ENCODE data around the gene EVC2. TPM values are rescaled to one million over a fixed set of nuclear protein-coding genes. Genes with fewer than 3 reads are reported as not detected.

Gene EVC2
- polyA plus RNA-seq, 6 donors from 2014 or later = 0.05 to 0.29 (median 0.13) TPM; not detected in 2

DNA sequence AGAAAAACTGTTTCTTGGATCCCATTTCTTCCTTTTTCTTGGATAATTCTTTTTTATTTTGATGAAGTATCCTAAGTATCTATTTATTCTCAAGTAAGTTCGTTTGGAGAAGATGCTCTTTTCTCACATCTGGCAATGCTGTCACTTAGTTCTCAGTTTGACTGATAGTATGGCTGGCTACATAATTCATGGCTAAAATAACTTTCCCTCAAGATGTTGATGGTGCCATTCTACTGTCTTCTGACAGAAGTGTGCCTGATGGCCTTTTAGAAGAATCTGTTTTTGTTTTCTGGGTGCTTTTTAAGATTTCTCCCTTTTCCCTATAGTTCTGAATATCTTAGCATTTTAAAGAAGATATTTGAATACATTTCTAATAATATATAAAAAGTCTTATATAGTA is 41.6 kb downstream of the EVC2 start:
- Mint-ChIP-seq H3K27ac (no peak overlapping the region), H3K27me3 (no peaks in the 10 kb centered on the region), H3K4me1 (no peaks in the 10 kb centered on the region), H3K36me3 (no peaks in the 10 kb centered on the region), H3K4me3 (no peak overlapping the region), H3K9me3 (peaks cover 8 to 26% (median 17%) of the 10 kb centered on the region in 7 donors)
- DNase-seq = no peak
- ATAC-seq (ENCODE audit: low read depth in 2 of 2) = no peak

DNA sequence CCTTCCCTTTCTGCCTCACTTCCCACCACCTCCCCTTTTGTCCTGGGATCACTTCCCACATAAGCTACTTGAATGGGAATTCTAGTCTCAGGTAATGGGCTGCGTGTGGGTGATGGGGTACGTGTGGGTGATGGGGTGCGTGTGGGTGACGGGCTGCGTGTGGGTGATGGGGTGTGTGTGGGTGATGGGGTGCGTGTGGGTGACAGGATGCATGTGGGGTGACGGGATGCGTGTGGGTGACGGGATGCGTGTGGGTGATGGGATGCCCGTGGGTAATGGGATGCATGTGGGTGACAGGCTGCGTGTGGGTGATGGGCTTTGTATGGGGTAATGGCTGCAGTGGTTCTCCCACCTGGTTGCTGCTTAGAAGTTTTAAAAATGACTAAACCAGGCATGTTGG is 43.6 kb downstream of the EVC2 start:
- Mint-ChIP-seq H3K4me3 (no peak overlapping the region), H3K36me3 (no peaks in the 10 kb centered on the region), H3K27me3 (no peaks in the 10 kb centered on the region), H3K27ac (no peak overlapping the region), H3K4me1 (no peaks in the 10 kb centered on the region), H3K9me3 (peaks cover 8 to 38% (median 17%) of the 10 kb centered on the region in 7 donors)
- no peak for ATAC-seq (ENCODE audit: low read depth in 2 of 2)
- no peak for DNase-seq

DNA sequence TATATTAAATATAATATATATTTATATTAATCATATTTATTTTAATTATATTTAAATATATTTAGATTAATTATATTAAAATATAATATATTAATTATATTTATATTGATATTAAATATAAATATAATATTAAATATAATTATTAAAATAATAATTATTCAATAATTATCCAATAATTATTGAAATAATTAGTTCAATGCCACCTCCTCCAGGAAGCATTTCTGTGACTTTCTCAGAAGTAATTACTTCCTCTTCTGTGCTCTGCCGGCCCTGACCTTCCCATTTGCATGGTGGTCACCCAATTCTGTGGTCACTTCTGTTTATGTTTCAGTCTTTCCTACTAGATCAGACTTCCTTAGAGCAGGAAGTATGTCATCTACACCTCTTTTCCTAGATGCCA is 45.8 kb downstream of the EVC2 start:
- H3K4me1 Mint-ChIP-seq = no peaks in the 10 kb centered on the region
- H3K9me3 Mint-ChIP-seq = peaks cover 8 to 37% (median 16%) of the 10 kb centered on the region in 7 donors
- no peak for DNase-seq
- no peaks in the 10 kb centered on the region for H3K36me3 Mint-ChIP-seq
- no peaks in the 10 kb centered on the region for H3K27me3 Mint-ChIP-seq
- H3K4me3 Mint-ChIP-seq = no peak overlapping the region
- ATAC-seq (ENCODE audit: low read depth in 2 of 2) = no peak
- H3K27ac Mint-ChIP-seq = no peak overlapping the region

DNA sequence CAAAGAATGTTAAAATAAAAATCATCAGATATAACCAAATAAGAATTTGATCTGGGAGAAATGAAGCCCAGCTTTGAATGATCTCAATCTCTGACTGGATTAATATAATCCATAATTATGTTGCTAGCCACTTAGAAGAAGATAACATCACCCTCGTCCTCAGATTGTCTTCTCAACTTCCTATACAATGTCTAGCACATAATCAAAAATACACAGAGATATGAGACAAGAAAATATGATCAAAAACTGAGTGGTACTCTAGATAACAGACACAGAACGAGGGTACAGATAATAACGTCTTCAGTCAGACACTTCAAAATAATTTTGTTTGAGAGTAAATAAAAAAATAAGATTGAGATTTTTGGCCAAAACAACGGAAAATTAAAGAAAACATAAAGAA is 47.1 kb downstream of the EVC2 start:
- H3K4me1 Mint-ChIP-seq = peaks cover 0 to 3% (median 0%) of the 10 kb centered on the region in 3 donors
- peaks cover 10 to 30% (median 14%) of the 10 kb centered on the region in 7 donors for H3K9me3 Mint-ChIP-seq
- ATAC-seq (ENCODE audit: low read depth in 2 of 2) (no peak), DNase-seq (no peak)
- no peaks in the 10 kb centered on the region for H3K36me3 Mint-ChIP-seq
- H3K27me3 Mint-ChIP-seq = no peaks in the 10 kb centered on the region
- no peak overlapping the region for H3K27ac Mint-ChIP-seq
- H3K4me3 Mint-ChIP-seq = no peak overlapping the region

DNA sequence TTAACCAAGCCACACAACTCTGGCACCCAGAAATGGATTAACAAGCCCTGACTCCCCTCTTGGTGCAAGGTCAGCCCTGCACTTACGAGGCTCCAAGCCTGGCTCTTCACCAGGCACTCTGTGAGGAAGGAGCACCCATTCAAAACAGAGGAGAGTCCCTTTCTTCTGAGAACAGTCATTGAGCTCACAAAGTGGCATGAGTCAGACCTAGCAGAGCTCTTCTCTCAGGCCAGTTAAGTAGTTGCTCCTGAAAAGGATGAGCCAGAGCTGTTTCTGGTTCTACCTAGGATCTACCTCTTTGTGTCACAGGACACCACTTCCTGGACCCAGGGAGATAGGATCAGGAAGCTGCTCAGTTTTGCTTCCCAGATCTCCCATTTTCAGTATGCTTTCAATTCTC is 48.2 kb downstream of the EVC2 start:
- Mint-ChIP-seq H3K4me1 (peaks cover 0 to 4% (median 0%) of the 10 kb centered on the region in 3 donors), H3K4me3 (no peak overlapping the region), H3K9me3 (peaks cover 6 to 23% (median 10%) of the 10 kb centered on the region in 7 donors), H3K27me3 (no peaks in the 10 kb centered on the region), H3K36me3 (no peaks in the 10 kb centered on the region), H3K27ac (no peak overlapping the region)
- no peak for DNase-seq
- ATAC-seq (ENCODE audit: low read depth in 2 of 2) = no peak

DNA sequence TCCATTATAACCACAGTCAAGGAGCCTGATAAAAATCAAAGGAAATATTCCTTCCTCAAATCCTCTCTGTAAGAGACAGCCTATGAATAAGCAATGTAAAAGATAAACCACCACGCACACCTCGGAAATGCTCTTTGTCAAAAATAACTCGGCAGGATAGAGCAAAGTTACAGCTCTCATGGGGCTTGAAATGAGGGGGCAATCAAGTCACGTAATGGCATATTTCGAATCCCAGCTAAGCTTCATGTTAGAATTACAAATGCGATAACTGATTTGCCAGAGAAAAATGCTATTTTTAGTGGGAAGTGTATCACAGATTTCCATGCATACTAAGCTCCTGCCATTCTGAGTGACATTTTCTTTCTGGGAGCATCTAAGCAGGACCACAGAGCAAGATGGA is 49.4 kb downstream of the EVC2 start:
- H3K4me3 Mint-ChIP-seq = no peak overlapping the region
- no peak for ATAC-seq (ENCODE audit: low read depth in 2 of 2)
- H3K36me3 Mint-ChIP-seq = no peaks in the 10 kb centered on the region
- DNase-seq = no peak
- H3K27me3 Mint-ChIP-seq = no peaks in the 10 kb centered on the region
- H3K9me3 Mint-ChIP-seq = peaks cover 4 to 19% (median 10%) of the 10 kb centered on the region in 7 donors
- no peak overlapping the region for H3K27ac Mint-ChIP-seq
- H3K4me1 Mint-ChIP-seq = peaks cover 0 to 4% (median 0%) of the 10 kb centered on the region in 3 donors

DNA sequence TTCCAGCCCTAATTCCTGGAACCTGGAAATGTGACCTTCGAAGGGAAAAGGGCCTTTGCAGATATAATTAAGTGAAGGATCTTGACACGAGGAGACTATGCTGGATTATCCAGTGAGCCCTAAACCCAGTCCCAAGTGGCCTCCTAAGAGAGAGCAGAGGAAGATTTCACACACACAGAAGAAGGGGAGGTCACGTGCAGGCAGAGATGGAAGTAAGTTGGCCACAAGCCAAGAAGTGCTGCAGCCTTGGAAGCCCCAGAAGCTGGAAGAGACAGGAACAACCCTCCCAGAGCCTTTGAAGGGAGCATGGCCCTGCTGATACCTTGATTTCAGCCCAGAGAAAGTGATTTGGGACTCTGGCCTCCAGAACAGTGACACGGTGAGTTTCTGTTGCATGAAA is 51.9 kb downstream of the EVC2 start:
- DNase-seq (no peak), ATAC-seq (ENCODE audit: low read depth in 2 of 2) (no peak)

DNA sequence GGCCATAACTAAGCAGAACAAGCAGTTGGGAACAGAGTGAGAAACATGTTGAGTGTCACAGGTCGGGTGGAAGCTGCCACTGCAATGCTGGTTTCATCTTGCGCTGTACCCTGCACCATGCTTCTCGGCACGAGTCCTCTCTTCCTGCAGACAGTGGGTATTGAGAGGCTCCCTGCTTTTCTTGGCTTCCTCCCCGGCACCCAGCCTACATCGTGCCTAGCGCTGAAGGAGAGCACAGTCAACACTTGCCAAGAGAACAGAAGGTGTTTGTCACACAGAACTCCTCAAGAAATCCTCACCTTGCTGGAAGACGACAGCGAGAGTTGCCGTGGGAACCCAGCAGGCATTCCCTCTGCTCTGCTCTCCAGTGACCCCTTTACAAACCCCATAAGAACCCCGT is 53.6 kb downstream of the EVC2 start:
- peaks cover 0 to 4% (median 0%) of the 10 kb centered on the region in 3 donors for H3K4me1 Mint-ChIP-seq
- no peaks in the 10 kb centered on the region for H3K36me3 Mint-ChIP-seq
- H3K27me3 Mint-ChIP-seq = no peaks in the 10 kb centered on the region
- ATAC-seq (ENCODE audit: low read depth in 2 of 2) (no peak), DNase-seq (no peak)
- H3K4me3 Mint-ChIP-seq = no peak overlapping the region
- H3K27ac Mint-ChIP-seq = peak overlapping the region in 1 of 6 donors; percentile 87
- H3K9me3 Mint-ChIP-seq = peaks cover 0 to 14% (median 0%) of the 10 kb centered on the region in 7 donors

More for the DNA sequence above, 51.9 kb downstream of the EVC2 start:
- no peaks in the 10 kb centered on the region for H3K36me3 Mint-ChIP-seq
- H3K4me1 Mint-ChIP-seq = peaks cover 0 to 4% (median 0%) of the 10 kb centered on the region in 3 donors
- H3K27ac Mint-ChIP-seq = no peak overlapping the region
- H3K9me3 Mint-ChIP-seq = peaks cover 0 to 12% (median 8%) of the 10 kb centered on the region in 7 donors
- H3K27me3 Mint-ChIP-seq = no peaks in the 10 kb centered on the region
- no peak overlapping the region for H3K4me3 Mint-ChIP-seq

DNA sequence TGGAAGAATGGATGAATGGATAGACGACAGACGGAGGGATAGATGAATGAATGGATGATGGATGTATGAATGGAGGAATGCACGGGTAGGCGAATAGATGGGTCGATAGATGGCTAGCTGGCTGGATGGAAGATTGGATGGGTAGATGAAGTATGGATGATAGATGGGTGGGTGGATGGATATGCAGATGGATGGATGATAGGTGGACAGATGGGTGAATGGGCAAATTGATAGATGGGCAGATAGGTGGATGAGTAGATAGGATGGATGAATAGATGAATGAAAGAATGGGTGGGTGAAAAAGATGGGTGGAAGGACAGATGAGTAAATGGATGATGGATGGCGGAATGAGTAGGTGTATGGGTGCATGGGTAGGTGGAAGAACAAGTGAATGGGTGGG is 57.3 kb downstream of the EVC2 start:
- Mint-ChIP-seq H3K4me3 (no peak overlapping the region), H3K27ac (no peak overlapping the region), H3K4me1 (no peaks in the 10 kb centered on the region), H3K36me3 (no peaks in the 10 kb centered on the region), H3K9me3 (peaks cover 0 to 9% (median 0%) of the 10 kb centered on the region in 7 donors), H3K27me3 (no peaks in the 10 kb centered on the region)
- no peak for DNase-seq
- ATAC-seq (ENCODE audit: low read depth in 2 of 2) = no peak

DNA sequence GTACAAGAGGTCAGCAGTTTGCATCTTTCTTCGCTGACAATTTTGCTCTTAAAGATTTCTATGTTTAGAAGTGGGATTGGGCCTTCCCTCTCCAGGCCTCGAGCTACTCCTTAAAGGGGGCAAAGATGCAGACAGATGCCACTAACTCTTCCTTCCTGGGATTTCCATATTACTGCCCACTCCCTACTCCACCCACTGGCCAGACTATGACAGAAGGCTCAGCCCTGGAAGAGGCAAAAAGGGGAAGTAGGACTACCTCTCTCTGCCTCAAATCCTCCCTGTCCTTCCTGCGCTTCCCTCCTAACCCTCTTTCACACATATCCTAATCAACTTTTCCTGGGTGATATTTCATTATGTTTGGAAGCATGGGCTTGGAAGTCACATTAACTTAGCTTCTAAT is 58.3 kb downstream of the EVC2 start:
- H3K9me3 Mint-ChIP-seq = peaks cover 0 to 9% (median 0%) of the 10 kb centered on the region in 7 donors
- no peaks in the 10 kb centered on the region for H3K4me1 Mint-ChIP-seq
- peak overlapping the region in 1 of 6 donors; percentile 68 for H3K27ac Mint-ChIP-seq
- no peaks in the 10 kb centered on the region for H3K36me3 Mint-ChIP-seq
- DNase-seq (no peak), ATAC-seq (ENCODE audit: low read depth in 2 of 2) (no peak)
- H3K4me3 Mint-ChIP-seq = no peak overlapping the region
- no peaks in the 10 kb centered on the region for H3K27me3 Mint-ChIP-seq

DNA sequence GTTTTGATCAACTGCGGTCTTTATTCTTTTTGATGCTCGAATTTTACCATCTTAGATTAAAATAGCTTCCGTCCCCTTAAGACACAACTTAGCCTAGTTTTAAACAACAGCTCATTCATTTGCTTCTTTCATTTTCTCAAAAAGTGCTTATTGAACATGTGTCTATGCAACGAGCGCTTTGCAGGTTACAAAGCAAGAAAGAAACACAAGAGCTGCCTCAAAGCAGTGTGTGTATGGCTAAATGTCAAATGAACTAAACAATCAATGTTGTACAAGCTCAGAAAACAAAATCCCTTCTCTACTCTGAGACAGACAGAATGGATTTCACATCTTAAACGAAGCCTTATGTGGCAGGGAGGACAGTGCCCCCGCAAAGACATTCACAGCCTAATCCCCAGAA is 61.0 kb downstream of the EVC2 start:
- Mint-ChIP-seq H3K4me3 (no peak overlapping the region), H3K9me3 (peaks cover 0 to 9% (median 0%) of the 10 kb centered on the region in 7 donors), H3K36me3 (no peaks in the 10 kb centered on the region), H3K27ac (no peak overlapping the region), H3K27me3 (no peaks in the 10 kb centered on the region), H3K4me1 (no peaks in the 10 kb centered on the region)
- DNase-seq (no peak), ATAC-seq (ENCODE audit: low read depth in 2 of 2) (no peak)

DNA sequence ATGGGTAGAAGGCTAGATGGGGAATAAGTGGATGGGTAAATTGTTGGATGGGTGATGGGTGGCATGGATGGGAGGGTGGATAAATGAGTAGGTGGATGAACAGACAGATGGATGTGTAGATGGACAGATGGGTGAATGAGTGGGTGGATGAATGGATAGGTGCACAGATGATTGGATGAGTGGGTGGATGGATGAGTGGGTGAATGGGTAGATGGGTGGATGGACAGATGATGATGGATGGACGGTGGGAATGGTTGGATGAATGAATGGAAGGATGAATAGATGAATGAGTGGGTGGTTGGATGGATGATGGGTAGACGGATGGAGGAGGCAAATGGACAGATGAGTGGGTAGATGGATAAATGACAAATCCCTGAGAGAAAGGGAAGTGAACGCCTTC is 68.3 kb downstream of the EVC2 start:
- Mint-ChIP-seq H3K4me1 (no peaks in the 10 kb centered on the region), H3K4me3 (no peak overlapping the region), H3K9me3 (peaks cover 0 to 11% (median 0%) of the 10 kb centered on the region in 7 donors), H3K27me3 (no peaks in the 10 kb centered on the region), H3K36me3 (no peaks in the 10 kb centered on the region), H3K27ac (no peak overlapping the region)
- DNase-seq (no peak), ATAC-seq (ENCODE audit: low read depth in 2 of 2) (no peak)

DNA sequence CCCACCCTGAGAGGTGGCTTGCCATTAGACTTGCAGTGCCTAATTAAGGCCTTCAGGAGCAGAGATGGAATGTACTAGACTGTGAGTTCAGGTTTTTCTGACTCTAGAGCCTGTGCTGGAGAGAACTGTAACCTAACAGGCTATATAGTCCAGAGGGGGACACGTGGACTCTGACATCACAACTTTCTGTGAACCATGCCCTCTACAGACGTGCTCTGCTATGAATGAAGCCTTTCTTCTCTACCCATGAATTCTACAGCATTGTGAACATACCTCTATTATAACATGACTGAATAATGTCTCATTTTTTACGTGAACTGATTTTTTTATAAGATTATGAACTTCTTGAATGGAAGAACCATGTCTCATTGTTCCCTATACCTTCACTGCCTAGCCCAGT is 68.8 kb downstream of the EVC2 start:
- Mint-ChIP-seq H3K4me1 (no peaks in the 10 kb centered on the region), H3K36me3 (no peaks in the 10 kb centered on the region), H3K27ac (no peak overlapping the region), H3K9me3 (peaks cover 0 to 11% (median 0%) of the 10 kb centered on the region in 7 donors), H3K4me3 (no peak overlapping the region), H3K27me3 (no peaks in the 10 kb centered on the region)
- DNase-seq = no peak
- ATAC-seq (ENCODE audit: low read depth in 2 of 2) = no peak

DNA sequence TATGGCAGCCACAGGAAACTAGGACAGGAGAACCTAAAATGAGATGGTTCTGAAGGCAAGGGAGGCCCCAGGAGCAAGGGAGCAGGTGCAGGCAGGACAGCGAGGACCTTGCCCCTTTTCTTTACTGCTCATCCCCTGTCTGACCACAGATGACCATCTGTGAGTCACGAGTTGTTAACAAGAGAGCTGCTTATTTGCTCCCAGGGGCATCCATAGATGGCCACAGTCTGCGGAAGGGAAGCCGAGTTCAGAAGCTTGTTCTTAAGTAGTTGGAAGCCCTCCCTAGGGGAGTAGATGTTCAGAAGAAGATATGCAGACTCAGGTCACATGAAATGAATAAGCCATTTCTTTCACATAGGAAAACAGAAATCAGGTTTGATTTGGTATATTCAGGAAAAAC is 69.4 kb downstream of the EVC2 start:
- no peak overlapping the region for H3K27ac Mint-ChIP-seq
- no peaks in the 10 kb centered on the region for H3K36me3 Mint-ChIP-seq
- peaks cover 0 to 11% (median 0%) of the 10 kb centered on the region in 7 donors for H3K9me3 Mint-ChIP-seq
- no peaks in the 10 kb centered on the region for H3K27me3 Mint-ChIP-seq
- no peak overlapping the region for H3K4me3 Mint-ChIP-seq
- no peaks in the 10 kb centered on the region for H3K4me1 Mint-ChIP-seq
- DNase-seq (no peak), ATAC-seq (ENCODE audit: low read depth in 2 of 2) (no peak)

DNA sequence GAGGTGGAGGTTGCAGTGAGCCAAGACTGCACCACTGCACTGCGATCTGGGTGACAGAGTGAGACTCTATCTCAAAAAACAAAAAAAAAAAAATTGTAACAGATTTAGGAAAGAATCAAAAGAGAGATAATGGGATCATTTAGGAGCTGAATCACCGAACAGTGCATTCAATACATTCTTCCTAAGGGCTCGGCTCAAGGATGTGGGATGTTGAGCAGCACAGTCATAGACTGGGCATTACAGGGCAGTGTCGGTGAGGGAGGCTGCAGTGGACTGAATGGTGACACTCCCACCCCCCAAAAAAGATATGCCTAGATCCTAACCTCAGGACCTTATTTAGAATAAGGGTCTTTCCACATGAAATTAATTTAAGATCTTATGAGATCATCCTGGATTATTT is 70.0 kb downstream of the EVC2 start:
- ATAC-seq (ENCODE audit: low read depth in 2 of 2) = no peak
- DNase-seq = no peak
- Mint-ChIP-seq H3K27ac (no peak overlapping the region), H3K4me3 (peak overlapping the region in 1 of 8 donors; percentile 36), H3K36me3 (no peaks in the 10 kb centered on the region), H3K27me3 (no peaks in the 10 kb centered on the region), H3K4me1 (no peaks in the 10 kb centered on the region), H3K9me3 (peaks cover 0 to 11% (median 0%) of the 10 kb centered on the region in 7 donors)
